NCI-H2081 (cell line): ENCODE results near the gene STAM2.
"Not testable (repeated sequence)": the region's sequence is repeated elsewhere in the genome, so short reads cannot be mapped to it uniquely, and the experiment has no call there.

Experiments used
- DNase-seq, 2 experiments: peaks; one replicate each; lab custom pipeline; 2025; lab: John Stamatoyannopoulos, UW

STAM2 gene

DNA sequence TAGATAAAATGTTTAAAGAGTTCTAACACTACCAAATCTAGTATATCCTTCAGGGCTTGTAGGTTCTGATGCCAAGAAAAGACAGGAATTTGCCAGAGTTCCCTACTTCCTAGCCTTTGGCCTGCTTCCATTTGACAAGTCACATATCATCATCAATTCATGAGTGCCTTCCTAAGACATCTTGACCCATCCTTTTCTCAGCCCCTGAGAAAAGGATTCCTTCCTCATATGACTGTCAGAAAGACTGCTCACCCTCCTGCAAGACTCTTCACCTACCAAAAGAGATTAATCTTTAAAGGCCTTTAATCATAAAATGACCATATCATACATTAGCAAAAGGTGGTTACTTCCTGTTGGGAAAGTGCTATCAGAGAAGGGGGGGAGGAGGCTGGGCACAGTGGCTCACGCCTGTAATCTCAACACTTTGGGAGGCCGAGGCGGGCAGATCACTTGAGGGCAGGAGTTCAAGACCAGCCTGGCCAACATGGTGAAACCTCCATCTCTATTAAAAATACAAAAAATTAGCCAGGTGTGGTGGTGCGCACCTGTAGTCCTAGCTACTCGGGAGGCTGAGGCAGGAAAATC, 3.3 kb downstream of the STAM2 start:
- not testable (repeated sequence) for DNase-seq

DNA sequence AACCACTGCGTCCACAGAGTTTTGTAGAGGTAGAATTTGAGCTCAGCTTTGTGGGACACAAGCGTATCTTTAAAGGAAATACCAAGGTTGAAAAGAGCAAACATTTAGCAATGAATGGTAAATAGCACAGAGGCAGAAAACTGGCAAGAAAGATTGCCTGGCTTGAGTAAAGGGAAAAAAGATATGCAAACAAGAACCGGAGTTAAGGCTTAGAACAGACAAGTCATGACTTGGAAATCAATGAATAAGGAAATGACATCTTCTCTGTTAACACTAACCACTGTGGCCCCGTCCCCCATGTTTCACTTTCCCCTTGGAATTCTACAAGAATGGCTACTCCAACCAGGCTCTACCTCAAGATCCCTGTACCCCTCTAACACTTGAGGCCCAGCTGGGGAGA, 3.8 kb downstream of the STAM2 start:
- DNase-seq = no peak

- not testable (repeated sequence) for DNase-seq
Observed at GRCh38 chr2:152169158-152169557, 6.4 kb downstream of the STAM2 start.

DNA sequence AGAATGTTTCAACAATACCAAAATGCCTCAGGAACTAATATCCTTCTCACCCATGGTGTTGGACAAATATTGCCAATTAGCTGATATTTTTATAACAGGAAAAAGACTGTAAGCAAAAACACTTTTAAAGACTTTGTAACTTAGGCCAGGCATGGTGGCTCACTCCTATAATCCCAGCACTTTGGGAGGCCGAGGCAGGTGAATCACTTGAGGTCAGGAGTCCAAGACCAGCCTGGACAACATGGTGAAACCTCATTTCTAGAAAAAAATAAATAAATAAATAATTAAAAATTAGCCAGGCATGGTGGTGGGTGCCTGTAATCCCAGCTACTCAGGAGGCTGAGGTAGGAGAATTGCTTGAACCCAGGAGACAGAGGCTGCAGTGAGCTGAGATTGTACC, 8.1 kb downstream of the STAM2 start:
- DNase-seq = not testable (repeated sequence)

- no peak for DNase-seq
Observed at GRCh38 chr2:152167065-152167464, 8.5 kb downstream of the STAM2 start.

- DNase-seq = no peak
Observed at GRCh38 chr2:152166633-152167032, 8.9 kb downstream of the STAM2 start.

DNA sequence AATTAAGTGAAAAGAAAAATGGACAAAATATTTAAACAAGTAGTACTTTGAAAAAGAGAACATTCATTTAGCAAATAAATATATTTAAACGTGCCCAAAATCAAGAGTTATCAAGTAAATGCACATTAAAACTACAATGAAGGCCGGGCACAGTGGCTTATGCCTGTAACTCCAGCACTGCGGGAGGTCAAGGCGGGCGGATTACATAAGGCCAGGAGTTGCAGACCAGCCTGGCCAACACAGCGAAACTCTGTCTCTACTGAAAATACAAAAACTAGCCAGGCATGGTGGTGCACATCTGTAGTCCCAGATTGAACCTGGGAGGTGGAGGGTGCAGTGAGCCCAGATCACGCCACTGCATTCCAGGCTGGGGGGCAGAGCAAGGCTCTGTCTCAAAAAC, 9.8 kb downstream of the STAM2 start:
- DNase-seq = no peak

- no peak for DNase-seq
Observed at GRCh38 chr2:152165306-152165705, 10.3 kb downstream of the STAM2 start.

- DNase-seq = not testable (repeated sequence)
Observed at GRCh38 chr2:152163669-152164068, 11.9 kb downstream of the STAM2 start.

GRCh38 chr2:152162141-152162540, 13.4 kb downstream of the STAM2 start:
- no peak for DNase-seq

GRCh38 chr2:152161598-152161997, 14.0 kb downstream of the STAM2 start:
- DNase-seq = no peak

DNA sequence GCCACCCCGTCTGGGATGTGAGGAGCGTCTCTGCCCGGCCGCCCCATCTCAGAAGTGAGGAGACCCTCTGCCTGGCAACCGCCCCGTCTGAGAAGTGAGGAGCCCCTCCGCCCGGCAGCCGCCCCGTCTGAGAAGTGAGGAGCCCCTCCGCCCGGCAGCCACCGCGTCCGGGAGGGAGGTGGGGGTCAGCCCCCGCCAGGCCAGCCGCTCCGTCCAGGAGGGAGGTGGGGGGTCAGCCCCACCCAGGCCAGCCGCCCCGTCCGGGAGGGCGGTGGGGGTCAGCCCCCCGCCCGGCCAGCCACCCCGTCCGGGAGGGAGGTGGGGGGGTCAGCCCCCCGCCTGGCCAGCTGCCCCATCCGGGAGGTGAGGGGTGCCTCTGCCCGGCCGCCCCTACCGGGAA, 15.2 kb downstream of the STAM2 start:
- DNase-seq = not testable (repeated sequence)

GRCh38 chr2:152157253-152157652, 18.3 kb downstream of the STAM2 start:
- DNase-seq = no peak

DNA sequence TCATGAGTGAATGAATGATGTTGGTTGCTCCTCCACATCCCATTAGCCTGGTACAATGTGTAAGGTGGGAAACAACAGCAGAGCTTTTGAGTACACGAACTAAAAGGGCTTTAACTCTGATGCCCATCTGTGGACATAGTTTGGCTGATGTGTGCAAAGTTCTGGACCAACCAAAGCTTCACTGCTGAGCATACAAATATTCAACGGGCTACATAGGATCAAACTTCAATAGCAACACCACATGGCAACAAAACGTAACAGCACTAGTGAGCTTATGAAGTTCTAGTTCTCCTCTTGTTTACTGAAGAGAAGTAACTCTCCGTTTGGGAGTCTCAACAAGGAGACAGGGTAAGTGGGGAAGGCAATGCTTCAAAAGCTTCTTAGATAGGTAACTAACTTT, 20.4 kb downstream of the STAM2 start:
- DNase-seq = no peak

DNA sequence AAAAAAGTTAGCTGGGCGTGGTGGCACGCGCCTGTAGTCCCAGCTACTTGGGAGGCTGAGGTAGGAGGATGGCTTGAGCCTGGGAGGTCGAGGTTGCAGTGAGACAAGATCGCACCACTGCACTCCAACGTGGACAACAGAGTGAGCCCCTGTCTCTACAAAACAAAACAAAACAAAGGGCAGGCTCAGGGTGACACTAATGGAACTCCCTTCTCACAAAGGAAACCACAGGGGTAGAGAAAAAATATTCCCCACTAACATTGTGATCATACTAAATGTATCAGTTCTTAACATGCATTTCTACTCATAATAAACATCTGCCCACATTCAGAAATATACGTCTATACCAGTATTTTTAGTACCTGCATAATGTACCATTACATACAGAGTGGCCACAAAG, 21.1 kb downstream of the STAM2 start:
- no peak for DNase-seq

DNA sequence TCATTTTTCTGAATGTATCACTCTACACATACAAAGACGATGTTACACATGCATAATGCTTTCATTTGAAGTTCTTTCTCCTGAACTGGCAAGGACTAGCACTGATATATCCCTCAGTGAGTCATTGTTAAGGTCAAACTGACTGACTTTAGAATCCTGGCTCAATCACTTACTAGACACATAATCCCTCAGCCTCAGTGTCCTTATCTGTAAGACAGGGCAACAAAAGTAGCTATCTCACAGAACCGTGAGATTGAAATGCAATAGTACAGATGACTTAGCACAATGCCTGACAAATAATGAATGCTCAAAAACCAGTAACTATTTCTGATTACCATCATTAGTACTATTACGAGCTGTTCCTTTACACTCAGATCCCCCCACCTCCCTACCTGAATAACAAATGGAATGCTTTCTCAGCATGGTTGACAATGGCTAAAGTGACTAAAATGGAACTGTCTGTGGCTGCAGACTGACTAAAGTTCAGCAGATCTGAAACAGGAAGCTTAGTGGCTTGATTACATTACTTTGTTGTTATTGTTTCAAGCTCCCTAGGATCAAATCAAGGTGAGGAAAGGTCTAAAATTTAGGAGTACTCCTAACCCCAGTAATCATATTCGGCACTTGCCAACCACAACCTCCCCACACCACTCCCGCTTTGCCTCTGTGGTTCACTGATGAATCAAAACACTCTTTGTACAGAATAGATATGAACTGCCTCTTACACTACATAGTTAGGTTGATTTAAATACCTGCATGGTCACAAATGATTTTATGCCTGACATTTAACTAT, 40.9 kb downstream of the STAM2 start:
- no peak for DNase-seq

DNA sequence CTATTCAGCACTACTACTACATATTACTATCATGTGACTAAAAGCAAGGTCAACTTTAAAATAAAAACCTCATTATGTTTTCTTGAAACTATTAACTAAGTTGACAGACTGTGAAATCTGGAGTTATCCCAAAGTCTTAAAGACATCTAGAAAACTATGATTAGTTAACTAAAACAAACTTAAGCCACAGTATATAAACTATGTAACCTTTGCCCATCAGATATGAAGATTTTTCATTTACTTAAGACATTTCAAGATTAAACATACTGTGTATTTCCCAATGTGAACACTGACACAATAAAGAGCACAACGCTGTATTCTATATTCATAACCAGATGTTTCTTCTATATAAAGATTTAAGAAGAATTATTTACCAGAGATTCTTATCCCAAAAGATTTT, 43.3 kb downstream of the STAM2 start:
- no peak for DNase-seq

GRCh38 chr2:152127628-152128027, 47.9 kb downstream of the STAM2 start:
- DNase-seq = no peak

DNA sequence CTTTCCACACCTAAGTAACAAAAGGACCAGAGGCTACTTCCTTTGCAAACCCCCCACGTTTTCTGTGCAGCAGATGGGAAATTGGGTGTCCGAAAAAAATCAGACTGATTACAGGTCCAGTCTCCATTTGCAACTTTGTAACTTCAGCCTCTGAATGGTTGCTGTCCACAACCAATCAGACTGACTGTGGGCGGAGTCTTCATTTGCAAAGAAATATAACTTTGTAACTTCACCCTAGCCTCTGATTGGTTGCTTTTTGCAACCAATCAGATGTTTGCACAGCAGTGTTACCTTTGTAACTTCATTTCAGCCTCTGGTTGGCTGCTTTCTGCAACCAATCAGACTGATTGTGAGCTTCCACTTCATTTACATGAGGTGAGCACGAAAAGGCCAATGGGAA, 48.9 kb downstream of the STAM2 start:
- DNase-seq = no peak

DNA sequence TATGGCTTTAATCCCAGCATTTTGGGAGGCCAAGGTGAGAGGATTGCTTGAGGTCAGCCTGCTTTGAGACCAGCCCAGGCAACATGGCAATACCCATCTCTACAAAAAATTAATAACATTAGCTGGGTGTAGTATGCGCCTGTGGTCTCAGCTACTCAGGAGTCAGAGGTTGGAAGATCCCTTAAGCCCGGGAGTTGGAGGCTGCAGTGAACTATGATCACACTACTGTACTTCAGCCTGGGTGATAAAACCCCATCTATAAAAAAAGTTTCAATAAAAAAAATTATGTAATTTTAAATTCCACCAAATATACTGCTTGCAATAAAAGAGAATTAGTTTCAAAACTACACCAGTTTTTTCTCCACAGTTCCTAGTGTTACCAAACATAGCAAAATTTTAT, 53.4 kb downstream of the STAM2 start:
- DNase-seq = no peak

DNA sequence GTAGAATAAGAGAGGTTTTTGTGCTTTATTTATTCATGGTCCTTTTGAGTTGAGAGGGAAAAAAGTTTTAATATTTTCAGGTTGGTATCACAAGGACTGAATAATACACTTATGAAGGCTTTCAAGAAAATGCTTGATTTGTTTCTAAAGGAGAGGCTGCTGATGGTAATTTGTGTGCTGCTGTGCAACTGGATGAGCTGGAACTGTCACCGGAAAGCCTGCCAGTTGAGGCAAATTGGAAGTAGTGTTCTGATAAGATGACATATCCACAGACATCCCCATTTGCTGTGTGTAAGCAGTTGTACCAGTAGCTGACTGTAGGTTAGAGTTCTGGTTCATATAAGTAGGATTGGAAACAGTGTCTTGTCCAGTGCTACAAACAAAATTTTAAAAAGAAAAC, 55.1 kb downstream of the STAM2 start:
- DNase-seq = no peak

DNA sequence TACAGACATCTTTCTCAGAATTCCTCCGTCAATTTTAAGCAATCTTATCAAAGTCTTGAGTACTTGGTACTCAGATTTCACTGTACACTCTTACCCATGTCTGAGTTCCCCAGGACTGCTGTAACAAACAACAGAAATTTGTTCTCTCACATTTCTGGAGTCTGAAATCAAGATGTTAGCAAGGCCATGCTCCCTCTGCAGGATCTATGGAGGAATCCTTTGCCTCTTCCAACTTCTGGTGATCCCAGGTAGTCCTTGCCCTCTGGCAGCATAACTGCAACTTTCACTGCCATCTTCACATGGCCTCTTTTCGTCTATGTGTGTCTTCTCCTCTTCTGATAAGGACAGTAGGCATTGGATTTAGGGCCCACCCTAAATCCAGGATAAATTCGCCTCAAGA, 59.6 kb downstream of the STAM2 start:
- no peak for DNase-seq

- no peak for DNase-seq
Observed at GRCh38 chr2:152114366-152114765, 61.2 kb downstream of the STAM2 start.

DNA sequence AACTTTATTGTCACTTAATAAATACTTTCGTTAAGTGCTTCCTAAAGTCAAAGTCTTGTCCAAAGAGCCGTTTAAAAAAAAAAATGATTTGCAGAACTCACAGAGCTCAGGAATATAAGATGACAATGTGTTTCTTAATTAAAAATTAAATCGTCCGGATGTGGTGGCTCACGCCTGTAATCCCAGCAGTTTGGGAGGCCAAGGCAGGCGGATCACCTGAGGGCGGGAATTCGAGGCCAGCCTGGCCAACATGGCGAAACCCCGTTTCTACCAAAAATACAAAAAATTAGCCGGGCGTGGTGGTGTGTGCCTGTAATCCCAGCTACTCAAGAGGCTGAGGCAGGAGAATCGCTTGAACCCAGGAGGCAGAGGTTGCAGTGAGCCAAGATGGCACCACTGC, 68.4 kb downstream of the STAM2 start:
- DNase-seq = not testable (repeated sequence)
